Gastrocnemius medialis (tissue), 4 donors: ENCODE results near the gene HPCAL1.

Experiments
- CTCF ChIP-seq, 5 experiments: fragments of 450-650 bp in 3 of 5; fragments of 200-600 bp in 2 of 5; sonication (generic) in 2 of 5; IDR thresholded peaks in 4 of 5; conservative IDR thresholded peaks in 1 of 5; 1 replicate in 4 of 5; 2 replicates in 1 of 5; pipeline ENCODE4 v1.5.1; 2016 to 2019; ENCODE audit warnings: antibody characterized with exemption in 5 of 5, mild to moderate bottlenecking in 3 of 5, moderate library complexity in 3 of 5
- POLR2A ChIP-seq, 2 donors: fragments of 450-650 bp; IDR thresholded peaks; one replicate each; pipeline ENCODE4 v1.6.1; 2017; ENCODE audit warnings: antibody characterized with exemption in 2 of 2, mild to moderate bottlenecking in 2 of 2, moderate library complexity in 2 of 2

GRCh38 chr2:10392548-10392947, 89.8 kb downstream of the HPCAL1 start:
- TF ChIP-seq POLR2A (IDR thresholded peaks at IDR 0.05), result no peak
- TF ChIP-seq CTCF (IDR thresholded peaks at IDR 0.05 in 4 of 5, conservative IDR thresholded peaks at IDR 0.05 in 1 of 5), result no peak
